Esophagus muscularis mucosa (tissue), 4 donors: Measurements from ENCODE around the gene LTA. TPM values are rescaled to one million over a fixed set of nuclear protein-coding genes. Genes with fewer than 3 reads are reported as not detected.

Source experiments
- DNase-seq: peaks from one replicate; pipeline ENCODE4 v3.0.0-alpha.2; 2017; ENCODE audit errors: extremely low spot score
- H3K27ac ChIP-seq, 4 donors: fragments of 200-600 bp; sonication (generic); replicated peaks in 1 of 4; 1 replicate in 3 of 4; 2 replicates in 1 of 4; pipeline ENCODE4 v1.5.1; 2016 to 2019; ENCODE audit warnings: mild to moderate bottlenecking in 1 of 4
- H3K27me3 ChIP-seq, 4 donors: fragments of 200-600 bp; sonication (generic); one replicate each; pipeline versions ENCODE4 v1.5.1 to v1.6.0; 2016 to 2019
- H3K36me3 ChIP-seq, 4 donors: fragments of 200-600 bp; sonication (generic); one replicate each; pipeline ENCODE4 v1.5.1; 2016 to 2019
- H3K4me1 ChIP-seq, 4 donors: fragments of 200-600 bp; sonication (generic); one replicate each; pipeline ENCODE4 v1.5.1; 2016 to 2019
- H3K4me3 ChIP-seq, 4 donors: fragments of 200-600 bp; sonication (generic); 1 replicate in 2 of 4; 2 replicates in 2 of 4; pipeline ENCODE4 v1.5.1; 2016 to 2019; ENCODE audit warnings: mild to moderate bottlenecking in 4 of 4, moderate library complexity in 1 of 4
- H3K9me3 ChIP-seq, 4 donors: fragments of 200-600 bp; sonication (generic); 1 replicate in 3 of 4; 2 replicates in 1 of 4; pipeline ENCODE4 v1.5.1; 2016 to 2019
- EP300 ChIP-seq: sonication (generic); formaldehyde crosslinking; IDR thresholded peaks from one replicate; pipeline ENCODE4 v1.6.1; 2017; ENCODE audit warnings: antibody characterized with exemption
- POLR2A ChIP-seq: fragments of 450-650 bp; IDR thresholded peaks from one replicate; pipeline ENCODE4 v1.6.1; 2017; ENCODE audit warnings: antibody characterized with exemption, moderate library complexity, mild to moderate bottlenecking, low read depth
- POLR2AphosphoS5 ChIP-seq, 2 donors: sonication (generic); formaldehyde crosslinking; IDR thresholded peaks; one replicate each; pipeline ENCODE4 v1.6.1; 2017; ENCODE audit warnings: antibody characterized with exemption in 2 of 2
- WGBS: methylation state at CpG from one replicate; pipeline ENCODE4 v1.1.5; 2018; 5-methylcytosine and 5-hydroxymethylcytosine counted together
- intact Hi-C: fragments of 100-400 bp; cut with DNase I; formaldehyde crosslinking; loops from one replicate; pipeline ENCODE4 v1.15.1; 2023
- total RNA-seq, 4 donors: library from RNA; depleted of rRNA; stranded (reverse); fragments of >200 nt; gene quantifications; one replicate each; pipeline versions ENCODE4 v1.1.0 to v1.2.1, GENCODE V29; 2016
- TF ChIP-seq, protein P1 (sequence below), 3 experiments: fragments of 200-600 bp in 2 of 3; fragments of 450-650 bp in 1 of 3; sonication (generic) in 2 of 3; IDR thresholded peaks; one replicate each; pipeline ENCODE4 v1.5.1; 2017 to 2019; ENCODE audit warnings: antibody characterized with exemption in 3 of 3, mild to moderate bottlenecking in 2 of 3, moderate library complexity in 1 of 3

LTA gene
- total RNA-seq, 4 donors from 2014 or later: not detected

DNA sequence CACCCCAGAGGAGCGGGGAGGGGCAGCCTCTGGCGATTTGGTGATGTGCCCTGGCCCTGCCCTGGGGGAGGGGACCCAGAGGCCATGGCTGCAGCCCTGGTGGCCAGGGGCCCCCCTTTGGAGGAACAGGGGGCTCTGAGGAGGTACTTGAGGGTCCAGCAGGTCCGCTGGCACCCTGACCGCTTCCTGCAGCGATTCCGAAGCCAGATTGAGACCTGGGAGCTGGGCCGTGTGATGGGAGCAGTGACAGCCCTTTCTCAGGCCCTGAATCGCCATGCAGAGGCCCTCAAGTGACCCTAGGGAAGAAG lies 13.8 kb upstream of the LTA start:
- no peak overlapping the region for H3K4me3 ChIP-seq
- H3K4me1 ChIP-seq: peaks cover 33 to 46% (median 39%) of the 10 kb centered on the region in 4 donors
- no peaks in the 10 kb centered on the region for H3K27me3 ChIP-seq
- DNase-seq: no peak
- WGBS: 76% methylated on average over 7 of the region's 8 CpGs
- H3K9me3 ChIP-seq: no peaks in the 10 kb centered on the region
- H3K36me3 ChIP-seq: peaks cover 26 to 71% (median 43%) of the 10 kb centered on the region in 4 donors
- peak overlapping the region in 3 of 4 donors; percentile 2 to 60 (median 59) for H3K27ac ChIP-seq
- TF ChIP-seq, protein P1, sequence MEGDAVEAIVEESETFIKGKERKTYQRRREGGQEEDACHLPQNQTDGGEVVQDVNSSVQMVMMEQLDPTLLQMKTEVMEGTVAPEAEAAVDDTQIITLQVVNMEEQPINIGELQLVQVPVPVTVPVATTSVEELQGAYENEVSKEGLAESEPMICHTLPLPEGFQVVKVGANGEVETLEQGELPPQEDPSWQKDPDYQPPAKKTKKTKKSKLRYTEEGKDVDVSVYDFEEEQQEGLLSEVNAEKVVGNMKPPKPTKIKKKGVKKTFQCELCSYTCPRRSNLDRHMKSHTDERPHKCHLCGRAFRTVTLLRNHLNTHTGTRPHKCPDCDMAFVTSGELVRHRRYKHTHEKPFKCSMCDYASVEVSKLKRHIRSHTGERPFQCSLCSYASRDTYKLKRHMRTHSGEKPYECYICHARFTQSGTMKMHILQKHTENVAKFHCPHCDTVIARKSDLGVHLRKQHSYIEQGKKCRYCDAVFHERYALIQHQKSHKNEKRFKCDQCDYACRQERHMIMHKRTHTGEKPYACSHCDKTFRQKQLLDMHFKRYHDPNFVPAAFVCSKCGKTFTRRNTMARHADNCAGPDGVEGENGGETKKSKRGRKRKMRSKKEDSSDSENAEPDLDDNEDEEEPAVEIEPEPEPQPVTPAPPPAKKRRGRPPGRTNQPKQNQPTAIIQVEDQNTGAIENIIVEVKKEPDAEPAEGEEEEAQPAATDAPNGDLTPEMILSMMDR (IDR thresholded peaks at IDR 0.05): no peak
- no peak for TF ChIP-seq POLR2AphosphoS5 (IDR thresholded peaks at IDR 0.05)
- no peak for TF ChIP-seq EP300
- no peak for TF ChIP-seq POLR2A
- intact Hi-C loops: no loop called here

DNA sequence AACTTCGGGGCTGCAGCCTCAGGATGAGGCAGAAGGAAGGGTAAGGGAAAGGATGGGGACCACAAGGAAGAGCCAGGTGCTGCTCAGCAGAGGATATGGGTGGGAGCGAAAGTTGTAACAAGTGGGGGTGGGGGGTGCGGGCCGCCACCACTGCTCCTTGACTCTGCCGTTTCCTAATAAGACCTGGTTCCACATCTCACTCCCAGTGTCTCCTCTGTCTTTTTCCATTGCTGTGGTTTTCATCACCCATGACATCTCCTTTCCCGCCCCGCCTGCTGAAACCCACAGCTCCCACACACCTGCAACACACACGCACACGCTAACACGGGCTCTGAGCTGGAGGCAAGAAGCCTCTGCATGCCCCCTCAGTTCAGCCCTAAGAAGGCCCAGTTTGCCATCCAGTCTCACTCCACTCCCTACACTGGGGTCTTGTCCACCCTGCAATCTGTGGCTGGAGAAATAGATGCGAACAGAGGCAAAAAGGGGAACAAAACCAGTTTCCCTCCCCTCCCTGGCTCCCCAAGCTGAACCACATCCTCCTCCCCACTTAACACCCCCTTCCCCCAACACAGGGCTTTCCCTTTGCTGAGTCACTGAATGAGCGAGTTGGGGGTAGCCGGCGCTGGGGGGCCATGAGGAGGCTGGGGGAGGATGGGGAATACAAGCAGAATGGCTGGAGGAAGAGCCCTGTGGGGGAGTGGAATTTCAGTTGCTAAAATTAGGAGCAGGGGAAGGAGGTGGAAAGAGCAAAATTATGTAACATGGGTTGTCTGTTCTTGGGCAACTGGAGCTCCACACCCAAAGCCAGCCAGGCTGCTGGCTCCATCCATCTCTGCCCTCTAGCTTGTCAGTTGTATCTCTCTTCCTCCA lies 13.2 kb upstream of the LTA start:
- intact Hi-C loops: no loop called here
- TF ChIP-seq POLR2AphosphoS5 (IDR thresholded peaks at IDR 0.05) (no peak), POLR2A (no peak), EP300 (no peak)
- TF ChIP-seq, protein P1 (IDR thresholded peaks at IDR 0.05): no peak

DNA sequence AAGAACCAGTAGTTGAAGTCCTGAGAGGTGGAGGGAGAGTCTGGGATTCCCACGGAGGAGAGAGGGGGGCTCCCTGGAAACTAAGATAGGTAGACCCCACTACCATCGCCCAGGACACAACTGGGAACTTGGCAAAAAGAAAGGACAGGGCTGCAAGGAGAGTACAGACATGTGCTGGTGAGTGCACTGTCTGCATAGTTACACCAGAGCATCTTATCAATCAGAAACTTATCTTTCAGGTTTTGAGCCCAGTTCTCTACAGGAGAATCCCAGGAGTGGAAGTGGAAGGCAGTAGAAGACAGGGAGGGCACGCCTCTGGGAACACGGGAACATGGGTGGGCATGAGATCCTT lies 12.5 kb upstream of the LTA start:
- H3K36me3 ChIP-seq: peaks cover 19 to 58% (median 38%) of the 10 kb centered on the region in 4 donors
- no peak for DNase-seq
- no peaks in the 10 kb centered on the region for H3K9me3 ChIP-seq
- WGBS: 68% methylated on average over 3 of the region's 4 CpGs
- peaks cover 33 to 46% (median 39%) of the 10 kb centered on the region in 4 donors for H3K4me1 ChIP-seq
- no peak overlapping the region for H3K4me3 ChIP-seq
- TF ChIP-seq, protein P1 (IDR thresholded peaks at IDR 0.05): no peak
- TF ChIP-seq POLR2AphosphoS5 (IDR thresholded peaks at IDR 0.05): no peak
- TF ChIP-seq EP300: no peak
- no peak for TF ChIP-seq POLR2A
- H3K27me3 ChIP-seq: no peaks in the 10 kb centered on the region
- peak overlapping the region; percentile 28 to 60 (median 50) for H3K27ac ChIP-seq
- intact Hi-C loops: no loop called here

More for the DNA sequence above, 13.2 kb upstream of the LTA start:
- 79% methylated on average over 14 of the region's 14 CpGs for WGBS
- peaks cover 33 to 46% (median 39%) of the 10 kb centered on the region in 4 donors for H3K4me1 ChIP-seq
- H3K4me3 ChIP-seq: no peak overlapping the region
- H3K27ac ChIP-seq: peak overlapping the region; percentile 28 to 60 (median 50)
- DNase-seq: no peak
- H3K36me3 ChIP-seq: peaks cover 23 to 65% (median 40%) of the 10 kb centered on the region in 4 donors
- no peaks in the 10 kb centered on the region for H3K27me3 ChIP-seq
- no peaks in the 10 kb centered on the region for H3K9me3 ChIP-seq

DNA sequence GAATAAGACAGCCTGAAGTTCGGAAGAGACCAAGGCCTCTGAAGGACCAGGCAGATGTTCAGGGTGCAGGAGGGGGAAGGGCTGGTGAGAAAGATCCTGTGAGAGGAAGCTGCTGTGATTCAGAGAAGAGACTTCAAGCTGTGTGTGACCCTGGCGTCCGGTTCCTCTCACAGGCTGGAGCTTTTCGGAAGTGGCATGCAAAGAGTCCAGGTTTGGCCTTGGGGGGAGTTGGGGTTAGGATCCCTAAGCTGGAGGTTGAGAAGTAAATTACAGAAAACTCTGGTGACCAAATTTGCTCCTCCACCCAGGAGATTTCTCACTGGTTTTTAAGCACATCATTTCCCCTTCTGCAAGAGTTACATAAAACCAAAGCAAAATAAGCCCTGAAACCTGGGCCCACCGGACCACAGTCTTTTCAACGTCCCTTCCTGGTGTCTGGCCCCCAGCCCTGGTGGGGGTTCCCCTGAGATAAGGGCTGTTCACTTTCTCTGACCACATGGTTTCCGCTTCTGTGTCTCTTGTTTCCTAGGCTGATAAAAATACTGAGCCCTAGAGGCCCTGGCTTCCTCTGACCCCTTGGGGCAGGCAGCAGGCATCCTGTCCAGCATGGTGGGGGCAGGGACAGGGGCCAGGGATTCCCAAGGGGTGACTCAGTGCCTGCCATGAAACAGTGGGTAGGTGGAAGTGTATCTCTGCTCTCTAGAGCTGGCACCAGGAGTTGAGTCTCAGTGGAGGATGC lies 12.0 kb upstream of the LTA start:
- H3K27ac ChIP-seq: peak overlapping the region; percentile 28 to 60 (median 50)
- 59% methylated on average over 5 of the region's 7 CpGs for WGBS
- no peak overlapping the region for H3K4me3 ChIP-seq
- no peak for DNase-seq
- intact Hi-C loops: no loop called here
- peaks cover 33 to 46% (median 39%) of the 10 kb centered on the region in 4 donors for H3K4me1 ChIP-seq
- H3K9me3 ChIP-seq: no peaks in the 10 kb centered on the region
- H3K27me3 ChIP-seq: no peaks in the 10 kb centered on the region
- TF ChIP-seq POLR2A (no peak), POLR2AphosphoS5 (IDR thresholded peaks at IDR 0.05) (peak; percentile 58)
- H3K36me3 ChIP-seq: peaks cover 19 to 52% (median 38%) of the 10 kb centered on the region in 4 donors

DNA sequence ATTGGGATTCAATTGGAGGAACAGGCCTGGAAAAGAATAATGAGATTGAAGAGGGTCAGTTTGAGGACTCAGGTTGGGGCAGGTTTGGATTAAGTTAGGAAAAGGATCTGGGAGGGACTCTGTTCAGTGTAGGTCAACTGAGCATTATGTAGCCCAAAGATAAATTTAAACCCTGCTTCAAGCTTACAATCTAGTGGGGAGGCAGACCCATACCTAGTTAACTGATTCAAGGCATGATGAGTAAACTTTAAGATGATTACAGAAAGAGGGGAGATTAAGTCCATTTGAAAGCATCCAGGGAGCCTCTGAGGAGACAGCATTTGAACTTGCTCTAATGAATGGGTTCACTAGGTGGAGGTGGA lies 11.4 kb upstream of the LTA start:
- no peak for DNase-seq
- intact Hi-C loops: no loop called here
- H3K4me3 ChIP-seq: no peak overlapping the region
- H3K9me3 ChIP-seq: no peaks in the 10 kb centered on the region
- H3K36me3 ChIP-seq: peaks cover 19 to 47% (median 35%) of the 10 kb centered on the region in 4 donors
- peaks cover 0 to 3% (median 0%) of the 10 kb centered on the region in 4 donors for H3K27me3 ChIP-seq
- H3K27ac ChIP-seq: peak overlapping the region; percentile 28 to 60 (median 50)
- no peak for TF ChIP-seq EP300
- TF ChIP-seq, protein P1 (IDR thresholded peaks at IDR 0.05): no peak
- no peak for TF ChIP-seq POLR2AphosphoS5 (IDR thresholded peaks at IDR 0.05)
- TF ChIP-seq POLR2A: no peak
- peaks cover 33 to 46% (median 39%) of the 10 kb centered on the region in 4 donors for H3K4me1 ChIP-seq
